GM21381 (cell line): ENCODE results near the gene DUSP22.
"Not testable (repeated sequence)": the region's sequence is repeated elsewhere in the genome, so short reads cannot be mapped to it uniquely, and the experiment has no call there.

Source experiments
- ATAC-seq: cut with Tn5 transposase; IDR thresholded peaks from one replicate; pipeline ENCODE4 v1.9.1; 2021; ENCODE audit warnings: mild to moderate bottlenecking, moderate library complexity; ENCODE audit not compliant: unreplicated experiment

The DUSP22 gene

GRCh38 chr6:377641-378020, 85.3 kb downstream of the DUSP22 start:
- ATAC-seq = not testable (repeated sequence)

GRCh38 chr6:378090-378957, 86.0 kb downstream of the DUSP22 start:
- no peak for ATAC-seq

- ATAC-seq = peak; percentile 7
Observed at GRCh38 chr6:378958-379409, 86.7 kb downstream of the DUSP22 start.

GRCh38 chr6:379410-380181, 87.3 kb downstream of the DUSP22 start:
- peak; percentile 66 for ATAC-seq

GRCh38 chr6:380234-381218, 88.2 kb downstream of the DUSP22 start:
- ATAC-seq = no peak

- ATAC-seq = no peak
Observed at GRCh38 chr6:381742-382461, 89.6 kb downstream of the DUSP22 start.

GRCh38 chr6:382883-383810, 90.9 kb downstream of the DUSP22 start:
- no peak for ATAC-seq

- ATAC-seq = no peak
Observed at GRCh38 chr6:383856-384255, 91.6 kb downstream of the DUSP22 start.

- ATAC-seq = no peak
Observed at GRCh38 chr6:384898-385297, 92.6 kb downstream of the DUSP22 start.

- no peak for ATAC-seq
Observed at GRCh38 chr6:385614-386013, 93.3 kb downstream of the DUSP22 start.

GRCh38 chr6:386688-387266, 94.5 kb downstream of the DUSP22 start:
- ATAC-seq = no peak

GRCh38 chr6:387293-387741, 95.0 kb downstream of the DUSP22 start:
- no peak for ATAC-seq

GRCh38 chr6:388202-388903, 96.1 kb downstream of the DUSP22 start:
- no peak for ATAC-seq

GRCh38 chr6:389143-389542, 96.9 kb downstream of the DUSP22 start:
- no peak for ATAC-seq

GRCh38 chr6:389622-390021, 97.3 kb downstream of the DUSP22 start:
- peak; percentile 38 for ATAC-seq

- ATAC-seq = peak; percentile 16
Observed at GRCh38 chr6:390914-391558, 98.7 kb downstream of the DUSP22 start.
